Endodermal cell (in vitro differentiated cells): Measurements from ENCODE around the gene NUDT4B. TPM values are rescaled to one million over a fixed set of nuclear protein-coding genes. Genes with fewer than 3 reads are reported as not detected.
"Not testable (repeated sequence)": the region's sequence is repeated elsewhere in the genome, so short reads cannot be mapped to it uniquely, and the experiment has no call there.

Source experiments
- DNase-seq: peaks from one replicate; pipeline ENCODE4 v3.0.0-alpha.2; 2017
- H3K27ac ChIP-seq: 2 replicates; pipeline ENCODE4 v1.5.1; 2013; ENCODE audit warnings: mild to moderate bottlenecking, low read depth, low read length, moderate library complexity
- H3K27me3 ChIP-seq: 2 replicates; pipeline ENCODE4 v1.6.1; 2013; ENCODE audit warnings: mild to moderate bottlenecking, low read length, moderate library complexity; ENCODE audit not compliant: insufficient read depth, control insufficient read depth, poor library complexity, severe bottlenecking
- H3K36me3 ChIP-seq: 2 replicates; pipeline ENCODE4 v1.7.0; 2013; ENCODE audit warnings: mild to moderate bottlenecking, low read length, moderate library complexity; ENCODE audit not compliant: control insufficient read depth, insufficient read depth
- H3K4me1 ChIP-seq: one replicate; pipeline ENCODE4 v1.7.0; 2013; ENCODE audit warnings: low read length; ENCODE audit not compliant: control insufficient read depth, insufficient read depth
- H3K4me3 ChIP-seq: 2 replicates; pipeline ENCODE4 v1.5.1; 2013; ENCODE audit warnings: mild to moderate bottlenecking, low read length, moderate library complexity
- H3K9ac ChIP-seq: 2 replicates; pipeline ENCODE4 v1.6.1; 2013; ENCODE audit warnings: mild to moderate bottlenecking, low read length, moderate library complexity; ENCODE audit not compliant: poor library complexity, severe bottlenecking; ENCODE audit errors: extremely low read depth
- H3K9me3 ChIP-seq: 2 replicates; pipeline ENCODE4 v1.6.1; 2013; ENCODE audit warnings: mild to moderate bottlenecking, low read length, moderate library complexity; ENCODE audit not compliant: control insufficient read depth
- H3K27ac Mint-ChIP-seq: 2 replicates; pipeline ENCODE4 v1.8.0; 2020; ENCODE audit warnings: mixed read lengths
- H3K27me3 Mint-ChIP-seq: 2 replicates; pipeline ENCODE4 v1.8.0; 2021; ENCODE audit warnings: mild to moderate bottlenecking, mixed read lengths; ENCODE audit not compliant: insufficient read depth
- H3K36me3 Mint-ChIP-seq: 2 replicates; pipeline ENCODE4 v1.8.0; 2020; ENCODE audit warnings: low read depth, mixed read lengths
- H3K4me1 Mint-ChIP-seq: 2 replicates; pipeline ENCODE4 v1.8.0; 2020; ENCODE audit warnings: mixed read lengths
- H3K4me3 Mint-ChIP-seq: 2 replicates; pipeline ENCODE4 v1.8.0; 2020; ENCODE audit warnings: mild to moderate bottlenecking, moderate library complexity, mixed read lengths
- H3K9me3 Mint-ChIP-seq: 2 replicates; pipeline ENCODE4 v1.8.0; 2020; ENCODE audit warnings: mild to moderate bottlenecking, mixed read lengths
- WGBS, 2 experiments: methylation state at CpG; one replicate each; pipeline versions ENCODE4 v1.1.5 to v1.1.7; 2013; ENCODE audit warnings: missing lambda C conversion rate in 2 of 2, mixed read lengths in 1 of 2; ENCODE audit not compliant: insufficient coverage in 1 of 2, insufficient read length in 1 of 2; 5-methylcytosine and 5-hydroxymethylcytosine counted together
- total RNA-seq, 2 donors: library from RNA; stranded (reverse); fragmentation: NEBNext Ultra II Directional in 1 of 2; extraction: Animal tissue kit (Norgen Biotek cat#: 25700) in 1 of 2; gene quantifications; 2 replicates in 1 of 2; 3 replicates in 1 of 2; pipeline ENCODE4 v1.2.1, GENCODE V29; 2021

The NUDT4B gene
- total RNA-seq, 2 donors from 2014 or later: 0.71 to 1.5 TPM

GRCh38 chr1:148710772-148711523 is 37.6 kb upstream of the NUDT4B start:
- not testable (repeated sequence) for H3K9me3 Mint-ChIP-seq, H3K4me3 Mint-ChIP-seq, H3K27me3 ChIP-seq, H3K36me3 Mint-ChIP-seq, H3K9ac ChIP-seq, H3K27ac Mint-ChIP-seq, H3K36me3 ChIP-seq, H3K4me3 ChIP-seq, H3K4me1 Mint-ChIP-seq, H3K4me1 ChIP-seq, DNase-seq, H3K9me3 ChIP-seq, H3K27me3 Mint-ChIP-seq, H3K27ac ChIP-seq
- no CpG with 5 or more reads among the region's 8 CpGs for WGBS, 2 experiments

- H3K9ac ChIP-seq, H3K36me3 ChIP-seq, H3K4me3 Mint-ChIP-seq, H3K27me3 ChIP-seq, H3K36me3 Mint-ChIP-seq, H3K9me3 Mint-ChIP-seq, H3K4me1 ChIP-seq, H3K27ac ChIP-seq, H3K4me3 ChIP-seq, H3K9me3 ChIP-seq, H3K27ac Mint-ChIP-seq, DNase-seq, H3K4me1 Mint-ChIP-seq, H3K27me3 Mint-ChIP-seq: not testable (repeated sequence)
- no CpG with 5 or more reads among the region's 1 CpG for WGBS, 2 experiments
Observed at GRCh38 chr1:148712353-148712752, 36.2 kb upstream of the NUDT4B start.

DNA sequence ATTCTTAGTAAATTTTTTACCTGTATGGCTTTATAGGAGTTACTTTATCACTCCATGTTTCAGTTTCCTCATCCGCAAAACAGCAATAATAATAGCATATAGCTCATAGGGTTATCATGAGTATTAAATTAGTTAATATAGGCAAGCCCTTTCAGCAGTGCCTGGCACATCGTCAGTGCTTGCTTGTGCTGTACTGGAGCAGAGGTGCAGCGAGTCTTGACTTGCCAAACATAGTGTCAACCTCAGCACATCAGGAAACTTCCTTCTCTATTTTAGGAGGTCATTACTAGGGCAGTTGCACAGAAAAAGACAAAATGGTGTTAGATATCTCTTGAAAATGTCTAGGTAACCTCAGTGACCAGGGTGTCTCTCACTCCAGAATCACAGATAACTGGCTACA is 33.1 kb upstream of the NUDT4B start:
- not testable (repeated sequence) for H3K9me3 ChIP-seq, H3K36me3 Mint-ChIP-seq, H3K9me3 Mint-ChIP-seq, H3K27me3 ChIP-seq, H3K27me3 Mint-ChIP-seq, H3K27ac ChIP-seq, H3K4me3 Mint-ChIP-seq, H3K4me1 ChIP-seq, H3K27ac Mint-ChIP-seq, H3K4me1 Mint-ChIP-seq, DNase-seq, H3K4me3 ChIP-seq, H3K36me3 ChIP-seq, H3K9ac ChIP-seq
- WGBS, 2 experiments: no CpG with 5 or more reads among the region's 3 CpGs

DNA sequence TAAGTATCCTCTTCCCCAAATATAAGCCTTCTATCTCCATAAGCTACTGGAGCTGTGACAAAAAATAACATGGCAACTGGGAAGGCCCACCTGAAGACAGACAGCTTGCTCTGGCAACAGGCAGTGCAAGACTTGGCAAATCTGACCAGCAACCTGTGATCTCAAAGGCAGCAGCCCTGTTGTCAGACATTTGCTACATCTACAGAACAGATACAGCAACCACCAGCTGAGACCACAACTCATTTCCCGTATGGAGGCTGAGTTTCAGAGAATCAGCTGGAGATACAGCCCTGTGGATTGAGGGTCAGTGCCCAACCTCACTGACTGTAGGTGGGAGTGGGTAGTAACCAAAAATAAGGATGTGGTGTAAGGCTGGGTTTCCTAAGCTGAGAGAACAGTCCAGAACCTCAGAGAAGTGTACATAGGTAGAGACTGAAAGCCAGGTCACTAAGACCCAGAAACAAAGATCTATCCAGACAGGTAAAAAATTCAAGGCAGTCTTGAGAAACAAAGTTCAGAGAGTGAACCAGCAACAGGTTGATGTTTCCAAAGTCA is 31.5 kb upstream of the NUDT4B start:
- not testable (repeated sequence) for H3K9me3 Mint-ChIP-seq, H3K9ac ChIP-seq, DNase-seq, H3K36me3 ChIP-seq, H3K4me3 ChIP-seq, H3K36me3 Mint-ChIP-seq, H3K27me3 Mint-ChIP-seq, H3K27ac Mint-ChIP-seq, H3K27me3 ChIP-seq, H3K4me3 Mint-ChIP-seq, H3K9me3 ChIP-seq, H3K4me1 Mint-ChIP-seq, H3K4me1 ChIP-seq, H3K27ac ChIP-seq
- WGBS, 2 experiments: no CpG with 5 or more reads among the region's 1 CpG

DNA sequence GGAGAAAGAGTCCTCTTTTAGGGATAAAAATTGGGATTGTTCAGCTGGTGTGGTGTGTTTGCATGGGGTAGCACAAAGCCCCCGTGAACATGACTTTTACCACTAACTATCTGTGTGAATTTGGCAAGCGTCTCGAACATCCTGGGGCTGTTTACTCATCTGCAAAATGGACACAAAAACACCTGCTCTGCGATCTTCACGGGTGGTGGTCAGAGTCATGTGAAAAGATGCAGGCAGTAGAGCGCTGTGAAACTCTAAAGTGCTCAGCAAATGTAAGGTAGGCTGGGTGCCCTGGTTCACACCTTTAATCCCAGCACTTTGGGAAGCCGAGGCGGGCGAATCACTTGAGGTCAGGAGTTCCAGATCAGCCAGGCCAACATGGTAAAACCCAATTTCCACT is 27.7 kb upstream of the NUDT4B start:
- not testable (repeated sequence) for H3K9me3 ChIP-seq, H3K27ac Mint-ChIP-seq, DNase-seq, H3K36me3 ChIP-seq, H3K27ac ChIP-seq, H3K36me3 Mint-ChIP-seq, H3K4me1 ChIP-seq, H3K4me1 Mint-ChIP-seq, H3K9me3 Mint-ChIP-seq, H3K27me3 Mint-ChIP-seq, H3K4me3 Mint-ChIP-seq, H3K27me3 ChIP-seq, H3K9ac ChIP-seq, H3K4me3 ChIP-seq
- no CpG with 5 or more reads among the region's 9 CpGs for WGBS, 2 experiments

DNA sequence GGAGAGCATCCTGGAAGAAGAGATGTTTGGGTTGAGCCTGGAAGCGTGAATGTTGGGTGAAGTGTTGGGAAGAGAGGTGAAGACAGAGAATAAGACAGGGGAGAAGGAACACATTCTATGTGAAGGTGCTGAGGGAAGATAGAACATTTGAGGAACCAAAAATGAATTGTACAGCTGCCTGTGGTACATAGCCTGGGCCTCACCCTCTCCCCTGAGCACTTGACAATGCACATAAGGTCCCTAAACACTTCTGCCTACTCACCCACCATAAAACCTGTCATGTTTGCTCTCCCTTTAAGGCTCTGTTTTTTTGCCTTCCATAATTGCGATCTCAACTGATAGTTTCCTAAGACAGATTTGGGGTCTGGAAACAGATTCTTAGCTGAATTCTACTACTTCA is 25.8 kb upstream of the NUDT4B start:
- H3K4me3 Mint-ChIP-seq, H3K9me3 Mint-ChIP-seq: not testable (repeated sequence)
- no CpG with 5 or more reads among the region's 2 CpGs for WGBS, 2 experiments

GRCh38 chr1:148723515-148723914 is 25.1 kb upstream of the NUDT4B start:
- H3K36me3 ChIP-seq, DNase-seq, H3K9me3 Mint-ChIP-seq, H3K9ac ChIP-seq, H3K4me3 ChIP-seq, H3K27ac Mint-ChIP-seq, H3K27me3 Mint-ChIP-seq, H3K4me1 ChIP-seq, H3K27me3 ChIP-seq, H3K9me3 ChIP-seq, H3K36me3 Mint-ChIP-seq, H3K27ac ChIP-seq, H3K4me3 Mint-ChIP-seq, H3K4me1 Mint-ChIP-seq: not testable (repeated sequence)
- WGBS, 2 experiments: no CpG with 5 or more reads among the region's 3 CpGs

More for the DNA sequence above, 25.8 kb upstream of the NUDT4B start:
- not testable (repeated sequence) for H3K9ac ChIP-seq, H3K36me3 Mint-ChIP-seq, H3K27me3 Mint-ChIP-seq, H3K9me3 ChIP-seq, DNase-seq, H3K27me3 ChIP-seq, H3K36me3 ChIP-seq, H3K27ac Mint-ChIP-seq, H3K4me3 ChIP-seq, H3K4me1 Mint-ChIP-seq, H3K27ac ChIP-seq, H3K4me1 ChIP-seq
